ENCODE data around the gene SLC2A5. TPM values are rescaled to one million over a fixed set of nuclear protein-coding genes. Genes with fewer than 3 reads are reported as not detected.

The SLC2A5 gene
- total and polyA plus RNA-seq, 9 of the 15 experiments (the other 6 are each of a cell fraction or from before 2014, with no cell fraction given), result 0.08 TPM; not detected in 8

- TF ChIP-seq STAT6 (CRISPR knock-in tag; IDR thresholded peaks at IDR 0.05) (no peak), EGR1 (conservative IDR thresholded peaks at IDR 0.05) (peak; percentile 79), MNT (conservative IDR thresholded peaks at IDR 0.05) (peak; percentile 64 to 73), ZNF79 (CRISPR knock-in tag; IDR thresholded peaks at IDR 0.05; ENCODE audit: low read depth) (no peak), E2F4 (CRISPR knock-in tag; IDR thresholded peaks at IDR 0.05; ENCODE audit: low read depth) (no peak), ATF4 (CRISPR knock-in tag; IDR thresholded peaks at IDR 0.05) (no peak), ZNF174 (CRISPR knock-in tag; IDR thresholded peaks at IDR 0.05) (no peak), CREM (IDR thresholded peaks at IDR 0.05; ENCODE audit: low read depth) (peak; percentile 32; the same call in 1 of the 2 replicates), PCBP1 (IDR thresholded peaks at IDR 0.05; ENCODE audit: low read depth, low read length, poor library complexity, severe bottlenecking) (no peak), MIER1 (IDR thresholded peaks at IDR 0.05; ENCODE audit: low read depth) (no peak), MED1 (CRISPR knock-in tag; IDR thresholded peaks at IDR 0.05; ENCODE audit: borderline replicate concordance) (no peak), LCOR (CRISPR knock-in tag; IDR thresholded peaks at IDR 0.05) (no peak), NR3C1 (CRISPR knock-in tag; IDR thresholded peaks at IDR 0.05) (no peak), SIN3B (IDR thresholded peaks at IDR 0.05; ENCODE audit: low read depth) (no peak), ZZZ3 (IDR thresholded peaks at IDR 0.05) (no peak), CBFA2T3 (IDR thresholded peaks at IDR 0.05) (0 out of 2 replicates have a peak, but pooled peaks have one; percentile 20), USF2 (CRISPR knock-in tag; IDR thresholded peaks at IDR 0.05) (0 out of 2 replicates have a peak, but pooled peaks have one; percentile 17), ZNF511 (CRISPR knock-in tag; IDR thresholded peaks at IDR 0.05) (peak; percentile 93; the same call in 1 of the 2 replicates), NR2F6 (CRISPR knock-in tag; IDR thresholded peaks at IDR 0.05) (no peak)
Measured at GRCh38 chr1:9066945-9067807, 2.3 kb downstream of the SLC2A5 start (continued).
